Measurements from ENCODE around the gene PPP1R17.

The PPP1R17 gene

GRCh38 chr7:31687024-31687748 lies at the start of gene PPP1R17:
Gene PPP1R17, plus strand, starts transcription at chr7:31687215. Its CDS starts 5,227 bp downstream, at chr7:31692442.
- no peak within 1 kb of the TSS for H3K4me3 ChIP-seq (ENCODE audit: low read depth, low read length)
- TF ChIP-seq CTCF (IDR thresholded peaks at IDR 0.05; ENCODE audit: control insufficient read depth, extremely low read depth, insufficient read depth) = no peak
- no peak for DNase-seq (ENCODE audit: low read depth)

GRCh38 chr7:31640381-31640780 lies 46.6 kb upstream of the PPP1R17 start:
- H3K4me3 ChIP-seq (ENCODE audit: low read depth, low read length) = no peak overlapping the region
- no peak for DNase-seq (ENCODE audit: low read depth)
- TF ChIP-seq CTCF (IDR thresholded peaks at IDR 0.05; ENCODE audit: control insufficient read depth, extremely low read depth, insufficient read depth) = no peak

GRCh38 chr7:31642681-31643115 lies 44.3 kb upstream of the PPP1R17 start:
- no peak for TF ChIP-seq CTCF (IDR thresholded peaks at IDR 0.05; ENCODE audit: control insufficient read depth, extremely low read depth, insufficient read depth)
- no peak for DNase-seq (ENCODE audit: low read depth)
- H3K4me3 ChIP-seq (ENCODE audit: low read depth, low read length) = no peak overlapping the region

GRCh38 chr7:31646942-31647341 lies 40.1 kb upstream of the PPP1R17 start:
- TF ChIP-seq CTCF (IDR thresholded peaks at IDR 0.05; ENCODE audit: control insufficient read depth, extremely low read depth, insufficient read depth) = no peak
- DNase-seq (ENCODE audit: low read depth) = no peak
- no peak overlapping the region for H3K4me3 ChIP-seq (ENCODE audit: low read depth, low read length)

- no peak for TF ChIP-seq CTCF (IDR thresholded peaks at IDR 0.05; ENCODE audit: control insufficient read depth, extremely low read depth, insufficient read depth)
- H3K4me3 ChIP-seq (ENCODE audit: low read depth, low read length) = no peak overlapping the region
- no peak for DNase-seq (ENCODE audit: low read depth)
Measured at GRCh38 chr7:31647511-31647910, 39.5 kb upstream of the PPP1R17 start.

GRCh38 chr7:31648288-31648687 lies 38.7 kb upstream of the PPP1R17 start:
- H3K4me3 ChIP-seq (ENCODE audit: low read depth, low read length) = no peak overlapping the region
- DNase-seq (ENCODE audit: low read depth) = no peak
- TF ChIP-seq CTCF (IDR thresholded peaks at IDR 0.05; ENCODE audit: control insufficient read depth, extremely low read depth, insufficient read depth) = 0 out of 2 replicates have a peak, but pooled peaks have one; percentile 4

- DNase-seq (ENCODE audit: low read depth) = no peak
- H3K4me3 ChIP-seq (ENCODE audit: low read depth, low read length) = no peak overlapping the region
- TF ChIP-seq CTCF (IDR thresholded peaks at IDR 0.05; ENCODE audit: control insufficient read depth, extremely low read depth, insufficient read depth) = no peak
Measured at GRCh38 chr7:31648880-31649279, 38.1 kb upstream of the PPP1R17 start.

Measured in LNCaP clone FGC (cell line).